ENCODE data around the gene OR52L1. TPM values are rescaled to one million over a fixed set of nuclear protein-coding genes. Genes with fewer than 3 reads are reported as not detected.
A peak's percentile ranks its signal among the peaks of the same experiment; 100 is the strongest.

Gene OR52L1
- not detected for total RNA-seq
- long read RNA-seq, result 0 reads

GRCh38 chr11:5986885-5987284 is at the start of gene OR52L1:
Gene OR52L1, minus strand, starts transcription at chr11:5986985. Its CDS starts 55 bp downstream, at chr11:5986930.
- intact Hi-C loops (cut with DNase I), result no loop called here
- DNase-seq, result no peak
- ATAC-seq, result no peak

- DNase-seq (no peak), ATAC-seq (no peak)
- intact Hi-C loops (cut with DNase I), result no loop called here
Observed at GRCh38 chr11:6030708-6031405, 44.1 kb upstream of the OR52L1 start, which contains the start of gene OR56A1. Gene OR56A1, minus strand, starts transcription at chr11:6030758. Its CDS starts 3,066 bp downstream, at chr11:6027692.

GRCh38 chr11:6027501-6027900 is 40.7 kb upstream of the OR52L1 start:
- DNase-seq, result no peak
- no peak for ATAC-seq
- intact Hi-C loops (cut with DNase I), result loop anchor here in 1 of 2 donors (10.0 kb wide), 2 partner anchors 267 to 327 kb away; no protein-coding TSS in a partner anchor

- intact Hi-C loops (cut with DNase I), result loop anchor here in 1 of 2 donors (10.0 kb wide), 2 partner anchors 270 to 330 kb away; no protein-coding TSS in a partner anchor
- ATAC-seq, result no peak
- no peak for DNase-seq
Observed at GRCh38 chr11:6025056-6025455, 38.3 kb upstream of the OR52L1 start.

- no peak for DNase-seq
- ATAC-seq, result peak; percentile 74 to 76
- intact Hi-C loops (cut with DNase I), result loop anchor here (2.0 to 10.0 kb wide), 4 partner anchors 272 to 332 kb away; no protein-coding TSS in a partner anchor
Observed at GRCh38 chr11:6022956-6023355, 36.2 kb upstream of the OR52L1 start.

- intact Hi-C loops (cut with DNase I), result no loop called here
- no peak for DNase-seq
- ATAC-seq, result no peak
Observed at GRCh38 chr11:6013042-6013441, 26.3 kb upstream of the OR52L1 start.

GRCh38 chr11:6012035-6012668 is 25.4 kb upstream of the OR52L1 start:
- intact Hi-C loops (cut with DNase I), result no loop called here
- no peak for ATAC-seq

GRCh38 chr11:6006846-6007245 is 20.1 kb upstream of the OR52L1 start, which contains the start of gene OR56A4:
Gene OR56A4, minus strand, starts transcription at chr11:6006946. Its CDS starts 3,954 bp downstream, at chr11:6002992.
- DNase-seq, result no peak
- no peak for ATAC-seq
- intact Hi-C loops (cut with DNase I), result no loop called here

More at GRCh38 chr11:6012035-6012668, 25.4 kb upstream of the OR52L1 start:
- DNase-seq, result no peak

GRCh38 chr11:6006395-6006794 is 19.6 kb upstream of the OR52L1 start:
- ATAC-seq, result no peak
- intact Hi-C loops (cut with DNase I), result no loop called here
- no peak for DNase-seq

GRCh38 chr11:6002202-6002699 is 15.5 kb upstream of the OR52L1 start:
- ATAC-seq, result no peak
- DNase-seq, result no peak
- intact Hi-C loops (cut with DNase I), result no loop called here

- ATAC-seq (no peak), DNase-seq (no peak)
- intact Hi-C loops (cut with DNase I), result no loop called here
Observed at GRCh38 chr11:5994791-5995190, 8.0 kb upstream of the OR52L1 start.

- intact Hi-C loops (cut with DNase I), result no loop called here
- DNase-seq (no peak), ATAC-seq (no peak)
Observed at GRCh38 chr11:5992604-5993251, 5.9 kb upstream of the OR52L1 start.

GRCh38 chr11:5992150-5992549 is 5.4 kb upstream of the OR52L1 start:
- intact Hi-C loops (cut with DNase I), result no loop called here
- ATAC-seq (no peak), DNase-seq (no peak)

- DNase-seq, result no peak
- intact Hi-C loops (cut with DNase I), result no loop called here
- ATAC-seq, result no peak
Observed at GRCh38 chr11:5989203-5989602, 2.4 kb upstream of the OR52L1 start.

- ATAC-seq (no peak), DNase-seq (no peak)
- intact Hi-C loops (cut with DNase I), result no loop called here
Observed at GRCh38 chr11:5983443-5983842, 3.3 kb downstream of the OR52L1 start.

GRCh38 chr11:5973530-5973929 is 13.3 kb downstream of the OR52L1 start:
- intact Hi-C loops (cut with DNase I), result no loop called here
- ATAC-seq (no peak), DNase-seq (no peak)

- DNase-seq, result no peak
- no peak for ATAC-seq
- intact Hi-C loops (cut with DNase I), result no loop called here
Observed at GRCh38 chr11:5968394-5968793, 18.4 kb downstream of the OR52L1 start, which contains the start of gene OR56A5. Gene OR56A5, minus strand, starts transcription at chr11:5968494. Its CDS starts 0 bp downstream, at chr11:5968494.

GRCh38 chr11:5967708-5968107 is 19.1 kb downstream of the OR52L1 start:
- intact Hi-C loops (cut with DNase I), result no loop called here
- no peak for ATAC-seq
- no peak for DNase-seq

- ATAC-seq, result no peak
- DNase-seq, result no peak
- intact Hi-C loops (cut with DNase I), result no loop called here
Observed at GRCh38 chr11:5966958-5967357, 19.8 kb downstream of the OR52L1 start.
